CD4-positive, alpha-beta T cell treated with Interferon gamma for 1 hour (primary cell): Measurements from ENCODE around the gene PIGN.

Experiments
- DNase-seq: peaks from one replicate; pipeline ENCODE4 v3.0.0-alpha.2; 2020

Gene PIGN

DNA sequence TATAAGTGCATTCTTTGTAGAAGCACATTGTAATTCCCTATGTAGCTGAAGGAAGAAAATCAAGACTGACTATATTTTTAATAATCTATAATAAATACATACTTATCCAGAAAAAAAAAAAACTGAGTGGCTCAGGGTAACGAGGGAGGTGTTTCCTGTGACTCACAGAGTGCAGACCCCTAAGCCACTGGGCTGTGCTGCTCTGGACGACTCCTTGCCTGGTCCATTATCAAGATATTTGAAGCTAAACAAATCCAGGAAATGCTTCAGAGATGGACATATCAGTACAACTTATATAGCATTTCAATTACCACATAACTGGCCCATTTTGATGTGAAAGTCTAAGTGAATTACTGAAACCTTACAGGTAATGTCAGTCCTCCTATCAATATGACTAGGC lies 80.6 kb downstream of the PIGN start:
- DNase-seq, result no peak

DNA sequence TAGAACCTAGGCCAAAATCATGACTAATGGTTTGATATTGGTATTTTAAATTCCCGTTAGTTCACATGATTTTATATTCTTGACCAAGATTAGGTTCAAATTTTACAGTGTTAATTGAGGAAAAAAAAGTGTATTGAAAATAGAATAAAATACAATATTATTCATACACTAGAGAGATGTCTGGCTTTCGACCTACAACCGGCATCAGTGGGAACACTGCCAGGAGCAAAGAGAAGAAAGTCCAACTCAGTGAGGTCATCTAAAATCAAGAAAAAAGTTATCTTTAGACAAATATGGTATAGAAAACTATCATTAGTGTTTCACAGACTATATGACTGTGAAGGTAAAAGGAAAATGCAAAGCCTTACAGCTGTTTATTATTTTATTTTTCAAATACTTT lies 81.5 kb downstream of the PIGN start:
- DNase-seq, result no peak

DNA sequence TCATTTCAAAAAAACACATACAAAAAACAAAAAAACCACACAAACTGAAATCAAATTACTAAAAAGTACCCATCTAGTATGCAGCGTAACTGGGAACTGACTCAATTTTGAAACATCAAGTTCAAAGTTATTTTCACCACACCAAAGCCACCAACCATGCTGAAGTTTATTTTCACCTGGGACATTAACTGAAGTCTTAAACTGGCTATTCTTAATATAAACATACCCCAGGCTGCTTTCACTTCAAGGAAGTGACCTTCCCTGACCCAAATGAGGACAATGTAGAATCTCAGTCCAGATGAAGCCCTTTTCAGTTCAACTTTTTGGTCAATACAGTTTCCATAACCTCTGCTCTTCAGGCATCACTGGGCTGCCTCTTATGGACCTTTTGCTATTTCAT lies 84.6 kb downstream of the PIGN start:
- no peak for DNase-seq

DNA sequence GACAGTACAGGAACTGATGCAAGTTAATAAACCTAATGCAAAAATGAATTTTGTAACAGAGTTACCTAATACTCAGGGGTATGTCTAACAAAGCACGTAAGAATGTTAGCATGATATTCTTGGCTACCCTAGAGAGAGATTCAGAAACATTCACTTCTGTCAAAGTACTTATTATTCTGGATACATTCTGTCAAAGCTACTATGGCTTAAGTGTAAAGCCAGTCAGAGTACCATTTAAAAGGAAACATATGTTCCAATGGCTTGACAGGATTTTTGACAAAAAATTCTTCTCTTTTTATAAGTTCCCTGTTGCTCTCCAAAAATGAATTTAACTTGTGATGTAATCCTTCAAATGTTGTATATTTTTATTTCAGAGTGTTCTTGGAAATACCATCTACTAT lies 85.5 kb downstream of the PIGN start:
- DNase-seq, result no peak

DNA sequence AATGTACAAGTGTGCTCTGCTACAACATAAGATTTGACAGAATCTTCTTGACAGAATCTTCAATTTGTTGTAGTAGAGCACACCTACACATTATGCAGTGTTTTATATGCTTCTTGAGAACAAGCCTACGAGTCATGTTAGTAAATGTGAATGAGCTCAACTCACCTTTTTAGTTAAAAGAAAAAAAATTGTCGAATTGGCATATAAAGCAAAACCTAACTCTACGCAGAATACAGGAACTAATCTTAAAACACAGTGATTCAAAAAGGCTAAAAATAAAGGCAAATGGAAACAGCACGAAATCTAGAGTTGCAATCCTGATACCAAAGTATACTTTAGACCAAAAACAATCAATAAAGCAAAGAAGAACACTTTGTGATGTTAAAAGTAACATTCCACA lies 87.9 kb downstream of the PIGN start:
- no peak for DNase-seq

DNA sequence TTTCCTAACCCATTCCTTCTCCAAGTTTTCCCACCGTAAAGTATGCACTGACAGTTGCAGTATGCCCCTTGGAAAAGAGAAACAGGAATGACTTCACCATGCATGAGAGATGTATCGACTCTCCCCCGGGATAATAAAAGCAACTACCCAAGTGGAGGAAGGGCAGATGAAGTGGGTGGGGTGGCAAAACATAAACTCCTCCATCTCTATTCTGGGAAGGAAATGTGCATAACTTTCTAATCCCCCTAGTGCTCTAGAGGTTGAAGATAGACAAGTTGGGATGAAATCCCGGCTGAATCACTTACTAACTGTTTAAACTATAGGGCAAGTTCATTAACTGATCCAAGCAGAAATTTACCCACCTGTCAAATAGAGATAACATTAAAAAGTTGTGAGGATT lies 89.2 kb downstream of the PIGN start:
- DNase-seq, result no peak

DNA sequence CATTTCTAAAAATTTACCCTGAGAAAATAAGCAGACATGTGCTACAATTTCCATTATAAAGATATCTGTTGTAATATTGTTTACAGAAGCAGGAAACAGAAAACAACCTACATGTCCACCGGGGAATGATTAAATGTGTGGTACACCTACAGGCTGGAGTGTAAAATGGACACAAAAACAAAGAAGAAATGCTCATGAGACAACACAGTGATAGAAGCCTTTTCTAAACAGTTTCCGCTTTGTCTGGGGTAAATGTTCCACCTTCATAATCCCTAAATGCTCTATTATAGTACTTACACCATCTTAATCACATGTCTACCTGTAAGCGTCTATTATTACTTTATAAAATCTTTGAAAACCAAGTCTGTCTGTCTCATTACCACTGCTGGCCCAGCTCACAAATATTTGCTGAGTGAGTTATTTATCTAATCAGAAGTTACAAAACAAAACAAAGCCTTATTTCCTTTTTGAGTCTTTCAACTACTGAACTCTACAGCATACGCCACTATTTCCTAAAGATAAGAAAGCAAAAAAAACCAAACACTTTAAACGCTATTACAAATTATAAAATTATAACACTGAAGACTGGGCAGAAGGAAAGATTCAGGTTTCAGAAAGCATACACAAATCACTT lies 95.3 kb downstream of the PIGN start:
- no peak for DNase-seq

DNA sequence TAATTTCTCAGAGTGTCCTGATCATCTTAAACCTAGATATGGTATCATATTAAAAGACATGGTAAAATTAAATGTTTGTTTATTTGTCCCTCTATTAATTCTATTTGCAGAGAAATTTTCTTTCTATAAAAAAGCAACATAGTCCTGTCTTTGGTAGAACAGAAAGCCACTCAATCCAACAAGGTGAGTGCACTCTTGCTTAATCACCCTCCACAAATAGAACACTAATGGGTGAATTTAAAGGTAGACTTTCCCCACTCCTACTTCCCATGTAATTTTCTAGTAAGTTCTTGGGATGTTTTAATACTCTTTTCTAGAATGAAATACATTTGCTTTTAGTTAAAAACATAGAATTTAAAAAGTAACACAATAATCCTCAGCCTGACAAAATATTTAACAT lies 97.7 kb downstream of the PIGN start:
- DNase-seq, result no peak

DNA sequence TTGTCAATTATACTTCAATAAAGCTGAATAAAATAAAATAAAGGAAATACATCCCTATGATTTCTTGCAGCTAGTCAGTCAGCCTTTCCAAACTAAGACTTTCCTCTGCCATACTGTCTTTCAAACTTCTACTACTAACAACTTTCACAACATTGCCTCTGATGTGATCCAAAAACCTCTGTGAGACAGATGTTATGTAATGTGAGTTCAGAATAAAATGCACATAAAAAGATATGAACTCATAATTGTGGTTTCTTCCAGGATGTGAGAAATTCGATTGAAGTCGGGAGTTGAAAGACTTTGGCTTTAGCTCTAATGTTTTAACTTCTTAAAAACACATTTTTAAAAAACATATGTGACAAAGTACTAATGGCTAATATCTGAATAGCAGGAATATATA lies 98.7 kb downstream of the PIGN start:
- no peak for DNase-seq

DNA sequence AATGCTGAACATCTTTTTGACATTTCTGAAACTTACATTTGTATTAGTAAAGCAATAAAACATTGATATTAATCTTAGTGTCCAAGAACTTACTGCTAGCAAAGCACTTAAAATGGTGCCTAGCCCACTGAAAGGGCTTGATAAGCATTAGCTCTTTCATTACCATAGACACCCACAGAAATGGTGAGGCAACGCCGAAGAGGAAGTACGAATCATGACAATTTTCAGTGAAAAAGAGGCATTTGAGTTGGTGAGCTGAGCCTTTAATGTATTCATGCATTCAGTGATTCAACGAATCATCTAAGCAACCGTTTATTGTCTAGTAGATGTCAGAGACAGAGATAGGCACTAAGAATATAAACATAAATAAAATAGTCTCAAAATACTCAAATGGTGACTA lies 101.1 kb downstream of the PIGN start:
- DNase-seq, result no peak

DNA sequence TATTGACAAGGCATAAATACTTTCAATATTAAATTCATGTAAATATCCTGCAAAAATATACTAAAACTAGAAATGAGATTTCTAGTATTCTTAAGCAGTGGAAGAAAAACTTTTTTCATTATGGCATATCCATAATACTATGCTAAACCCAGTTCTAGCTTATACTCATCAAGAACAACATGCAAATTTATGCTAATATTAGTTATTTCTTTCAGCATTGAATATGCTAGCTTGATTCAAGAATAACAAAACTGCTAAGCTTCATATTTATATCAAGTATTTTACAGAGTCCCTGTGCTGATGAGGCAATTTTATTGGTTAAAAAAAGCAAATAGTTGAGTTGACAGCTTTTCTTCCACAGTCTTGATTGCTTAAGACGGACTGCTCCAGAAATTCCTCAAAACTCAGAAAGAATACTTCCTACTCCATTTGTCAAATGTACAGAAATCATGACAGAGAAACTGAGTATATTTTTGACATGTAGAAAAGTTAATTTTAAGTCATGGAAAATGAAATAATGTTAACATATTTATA lies 105.0 kb downstream of the PIGN start:
- DNase-seq, result no peak

DNA sequence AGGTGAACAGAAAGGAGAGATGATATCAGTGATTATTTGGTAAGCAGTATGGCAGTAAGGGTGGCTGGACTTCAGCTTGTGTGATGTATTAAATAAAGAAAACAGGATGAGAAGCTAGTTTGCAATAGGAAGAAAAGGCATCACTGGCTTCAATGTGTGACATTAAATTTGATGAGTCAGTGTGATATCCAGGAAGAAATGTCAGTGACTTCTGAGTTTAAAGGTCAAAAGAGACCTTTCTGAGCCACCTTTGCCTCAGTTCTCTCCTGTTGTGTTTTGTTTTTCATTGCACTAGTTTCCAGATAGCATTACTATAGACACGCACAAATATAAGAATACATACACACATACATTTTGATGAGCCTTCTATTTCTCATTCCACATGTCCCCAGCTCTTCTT lies 105.6 kb downstream of the PIGN start:
- no peak for DNase-seq

DNA sequence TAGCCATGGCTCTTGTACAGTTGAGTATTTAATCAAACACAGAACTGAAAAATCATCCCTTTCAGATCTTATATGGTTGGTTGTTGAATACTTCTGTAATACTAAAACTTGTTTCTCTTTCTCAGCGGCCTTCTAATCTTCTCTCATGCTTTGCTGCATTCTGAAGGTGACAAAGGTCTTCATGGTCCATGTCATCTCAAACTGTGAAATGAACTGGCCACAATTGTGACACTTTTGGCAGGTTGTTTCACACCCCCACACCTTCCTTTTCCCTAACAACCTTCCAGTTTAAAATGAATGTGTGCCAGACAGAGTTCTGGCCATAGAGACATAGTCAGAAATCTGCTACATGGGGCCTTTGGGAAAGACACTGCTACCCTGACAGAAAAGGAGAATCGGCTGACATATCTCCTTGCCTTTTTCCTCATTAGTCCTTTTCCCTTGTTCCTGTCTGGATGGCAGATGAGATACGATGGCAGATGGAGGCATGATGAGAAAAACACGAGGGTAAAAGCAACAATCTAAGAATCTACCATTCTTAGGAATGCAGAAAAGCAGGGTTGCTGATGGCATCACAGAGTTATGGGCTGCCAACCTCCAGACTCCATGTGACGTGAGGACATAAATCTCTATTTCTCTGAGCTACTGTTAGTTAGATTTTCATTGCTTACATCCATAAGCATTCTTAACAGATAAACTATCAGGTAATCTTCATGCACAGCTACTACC lies 106.5 kb downstream of the PIGN start:
- DNase-seq, result no peak

DNA sequence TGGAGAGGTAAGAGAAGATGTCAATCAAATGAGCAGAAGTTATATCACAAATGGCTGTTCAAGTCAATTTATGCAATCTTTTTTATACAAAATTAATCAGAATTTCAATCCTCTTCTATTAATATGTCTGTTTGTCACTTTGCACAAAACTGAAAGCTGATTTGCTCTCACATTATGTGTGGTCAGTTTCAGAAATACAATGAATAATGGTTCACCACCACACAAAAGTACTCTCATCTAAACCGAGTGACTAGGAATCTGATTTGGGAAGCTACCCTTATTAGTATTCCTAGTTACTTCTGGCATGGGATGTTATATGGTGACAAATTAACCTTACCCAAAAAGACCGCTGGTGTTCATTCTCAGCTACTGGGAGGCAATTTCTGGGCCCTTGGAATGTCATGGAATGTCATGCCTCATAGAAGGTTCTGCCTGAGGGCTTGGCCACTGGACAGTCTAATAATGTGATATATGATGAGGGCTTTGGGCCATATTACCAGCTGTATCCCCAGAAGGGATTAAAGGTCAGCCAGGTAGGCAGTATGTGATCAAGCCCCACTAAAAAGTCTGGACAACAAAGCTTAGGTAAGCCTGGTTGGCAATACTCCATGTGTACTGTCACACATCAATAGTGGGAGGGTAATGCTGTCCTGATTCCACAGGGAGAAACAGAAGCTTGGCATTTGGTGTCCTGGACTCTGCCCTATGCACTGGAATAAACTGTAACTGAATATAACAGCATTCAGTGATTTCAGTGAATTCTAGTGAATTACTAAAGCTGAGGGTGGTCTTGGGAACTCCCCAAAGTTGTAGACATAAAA lies 113.2 kb downstream of the PIGN start:
- DNase-seq, result no peak

DNA sequence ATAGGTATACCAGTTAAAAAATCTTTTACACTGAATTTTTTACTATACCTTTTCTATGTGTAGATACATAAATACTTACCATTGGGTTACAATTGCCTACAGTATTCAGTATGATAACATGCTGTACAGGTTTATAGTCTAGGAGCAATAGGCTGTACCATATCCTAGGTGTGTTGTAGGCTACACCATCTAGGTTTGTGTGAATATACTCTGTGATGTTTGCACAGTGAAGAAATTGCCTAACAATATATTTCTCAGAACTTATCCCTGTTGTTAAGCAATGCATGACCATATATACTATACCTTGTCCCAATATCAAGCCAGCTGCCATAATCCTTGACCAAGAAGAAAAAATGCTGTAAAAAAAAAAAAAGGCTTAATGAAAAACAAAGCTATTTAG lies 114.5 kb downstream of the PIGN start:
- DNase-seq, result no peak

DNA sequence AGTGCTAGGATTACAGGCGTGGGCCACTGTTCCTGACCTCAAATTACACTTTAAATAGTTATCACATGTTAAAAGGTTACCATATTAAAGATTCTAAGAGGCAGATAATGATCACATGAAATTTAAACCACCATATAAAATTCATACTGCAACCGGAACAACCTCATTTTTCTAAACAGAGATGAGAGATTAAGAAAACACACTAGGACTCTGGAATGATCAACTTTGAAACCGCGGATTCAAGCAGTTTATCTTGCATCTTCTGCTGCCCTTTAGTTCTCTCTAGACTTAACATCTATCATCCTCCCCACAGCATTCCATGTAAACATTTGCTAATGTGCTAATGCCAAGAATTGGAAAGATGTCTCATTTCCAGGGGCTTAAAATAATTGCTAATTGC lies 115.8 kb downstream of the PIGN start:
- no peak for DNase-seq

DNA sequence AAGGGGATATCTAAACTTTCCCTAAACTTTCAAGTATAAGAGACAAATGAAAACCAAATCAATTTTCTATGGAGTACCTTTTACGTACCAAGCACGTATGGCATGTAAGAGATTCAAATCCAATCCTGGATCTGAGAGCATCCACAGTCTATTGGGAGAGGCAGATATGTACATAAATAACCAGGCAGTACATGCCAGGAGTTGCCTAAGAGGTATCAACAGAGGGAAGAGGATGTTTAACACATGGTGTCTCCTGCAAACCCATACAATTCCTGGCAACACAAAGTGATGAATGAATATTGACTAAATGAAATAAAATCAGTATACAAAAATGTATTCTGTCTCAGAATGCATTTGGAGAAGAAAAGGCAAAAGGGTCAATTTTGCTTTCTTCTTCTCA lies 116.6 kb downstream of the PIGN start:
- DNase-seq, result no peak

DNA sequence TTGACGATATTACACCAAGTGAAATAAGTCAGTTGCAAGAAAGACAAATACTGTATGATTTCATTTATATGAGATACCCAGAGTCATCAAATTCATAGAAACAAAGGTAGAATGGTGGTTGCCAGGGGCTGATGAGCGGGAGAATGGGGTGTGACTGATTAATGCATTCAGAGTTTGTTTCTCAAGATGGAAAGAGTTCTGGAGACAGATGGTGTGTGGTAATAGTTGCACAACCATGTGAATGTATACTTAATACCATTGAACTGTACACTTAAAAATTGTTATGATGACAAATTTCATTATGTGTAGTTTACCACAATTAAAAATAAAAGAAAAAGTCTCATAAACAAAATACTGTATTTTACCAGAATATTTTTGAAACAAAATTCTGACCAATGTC lies 117.3 kb downstream of the PIGN start:
- no peak for DNase-seq

DNA sequence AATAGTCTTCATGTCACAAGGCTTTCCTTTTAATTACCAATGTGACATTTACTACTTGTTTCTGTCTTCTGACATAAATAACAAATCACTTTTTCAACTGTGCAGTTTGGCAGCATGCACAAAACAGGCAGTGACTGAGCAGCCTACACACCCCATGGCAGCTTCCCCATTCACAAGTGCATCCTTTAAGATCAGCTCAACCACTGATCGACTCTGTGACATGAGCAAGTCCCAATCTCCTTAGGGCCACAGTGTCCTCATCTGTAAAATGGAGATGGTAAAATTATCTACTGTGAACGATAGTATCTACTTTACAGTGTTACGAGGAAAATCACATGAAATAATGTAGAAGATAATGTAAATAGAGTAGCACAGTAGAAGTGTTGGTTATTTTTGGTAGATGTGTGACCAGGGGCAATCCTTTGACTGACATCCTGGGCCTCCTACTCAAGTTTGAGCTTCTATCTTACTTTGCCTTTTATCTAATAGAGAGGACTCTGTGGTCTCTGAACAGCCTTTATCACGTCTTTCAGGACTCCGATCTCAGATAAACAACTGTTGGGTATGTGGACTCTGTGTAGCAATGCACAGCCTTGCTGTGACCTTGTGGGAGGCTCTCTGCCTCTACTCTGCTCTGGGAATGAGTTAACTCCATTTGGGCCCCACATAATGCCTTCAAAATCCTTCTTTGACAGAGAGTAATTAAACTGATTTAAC lies 120.6 kb downstream of the PIGN start:
- no peak for DNase-seq

DNA sequence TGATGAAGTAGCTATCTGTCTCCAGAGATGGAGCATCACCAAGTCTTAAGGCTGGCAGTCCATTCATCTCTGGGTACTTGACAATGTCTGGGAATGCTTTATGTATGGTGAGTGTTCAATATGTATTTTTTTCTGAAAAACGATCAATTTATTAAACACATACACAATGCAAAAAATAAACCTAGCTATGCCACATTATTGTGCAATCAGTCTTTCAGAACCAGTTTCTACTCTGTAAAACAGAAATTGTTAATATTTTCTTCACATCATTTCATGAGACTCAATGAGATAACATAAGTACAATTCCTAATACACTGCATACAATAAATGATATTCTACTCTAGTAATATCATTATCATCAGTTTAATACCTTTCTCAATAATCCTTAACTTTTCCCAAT lies 122.5 kb downstream of the PIGN start:
- no peak for DNase-seq

DNA sequence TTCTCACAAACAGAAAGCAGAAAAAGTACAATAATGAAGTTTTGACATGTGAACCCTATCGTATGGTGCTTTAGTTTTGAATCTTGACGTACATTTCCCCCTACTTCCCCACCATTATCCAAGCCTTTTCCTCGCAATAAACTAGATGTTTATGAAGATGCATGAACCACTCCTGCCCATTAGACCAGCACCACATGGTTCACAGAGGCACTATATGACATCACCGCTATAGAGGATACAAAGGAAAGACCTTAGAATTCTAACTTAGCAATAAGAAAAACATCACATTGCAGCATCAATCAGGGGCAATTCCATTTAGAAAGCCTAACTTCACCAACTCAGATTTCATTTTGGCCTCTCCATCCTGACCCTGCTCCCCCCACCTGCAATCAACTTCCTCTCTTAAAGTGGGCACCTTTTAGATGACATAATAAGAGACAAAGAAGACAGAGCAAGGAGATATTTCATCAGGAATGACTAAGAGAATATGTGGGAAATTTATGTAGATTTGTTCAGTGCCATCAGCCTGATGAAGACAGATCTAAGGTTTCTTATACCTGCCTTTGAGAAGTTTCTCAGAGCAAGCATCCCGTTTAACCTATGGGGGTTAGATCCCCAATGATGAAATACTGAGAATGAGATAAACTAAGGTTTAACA lies 124.9 kb downstream of the PIGN start:
- no peak for DNase-seq

DNA sequence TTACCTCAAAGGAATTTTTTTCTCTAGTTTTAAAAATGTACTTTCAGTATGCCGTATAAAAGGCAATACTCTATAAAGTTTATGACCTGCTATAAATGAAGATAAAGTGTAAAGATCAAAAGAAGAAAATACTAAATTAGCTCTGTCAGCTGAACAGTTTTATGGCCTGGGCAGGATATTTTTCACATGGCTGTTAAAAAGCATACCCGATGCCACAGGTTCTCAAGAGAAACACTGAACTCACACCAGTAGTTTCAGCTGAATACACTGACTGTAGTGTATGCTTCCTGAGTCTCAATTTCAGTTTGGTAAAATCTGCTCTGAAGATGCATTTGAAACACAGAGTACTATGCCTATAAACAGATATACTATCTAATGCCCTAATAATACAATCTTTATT lies 126.0 kb downstream of the PIGN start:
- no peak for DNase-seq
